Jurkat, Clone E6-1 (cell line): Measurements from ENCODE around the gene DRC3. TPM values are rescaled to one million over a fixed set of nuclear protein-coding genes. Genes with fewer than 3 reads are reported as not detected.

Source experiments
- DNase-seq: peaks from one replicate; pipeline ENCODE4 v3.0.0-alpha.2; 2011; ENCODE audit warnings: low read depth, low spot score
- H3K4me3 ChIP-seq: 2 replicates; pipeline ENCODE4 v1.5.1; 2011; ENCODE audit warnings: mild to moderate bottlenecking, low read length, control low read depth, moderate library complexity
- polyA plus RNA-seq: library from polyadenylated mRNA; unstranded; fragments of >200 nt; gene quantifications from one replicate; pipeline ENCODE4 v1.2.1, GENCODE V29; 2012; ENCODE audit warnings: missing spikeins; ENCODE audit not compliant: insufficient read length, insufficient read depth

The DRC3 gene, protein sequence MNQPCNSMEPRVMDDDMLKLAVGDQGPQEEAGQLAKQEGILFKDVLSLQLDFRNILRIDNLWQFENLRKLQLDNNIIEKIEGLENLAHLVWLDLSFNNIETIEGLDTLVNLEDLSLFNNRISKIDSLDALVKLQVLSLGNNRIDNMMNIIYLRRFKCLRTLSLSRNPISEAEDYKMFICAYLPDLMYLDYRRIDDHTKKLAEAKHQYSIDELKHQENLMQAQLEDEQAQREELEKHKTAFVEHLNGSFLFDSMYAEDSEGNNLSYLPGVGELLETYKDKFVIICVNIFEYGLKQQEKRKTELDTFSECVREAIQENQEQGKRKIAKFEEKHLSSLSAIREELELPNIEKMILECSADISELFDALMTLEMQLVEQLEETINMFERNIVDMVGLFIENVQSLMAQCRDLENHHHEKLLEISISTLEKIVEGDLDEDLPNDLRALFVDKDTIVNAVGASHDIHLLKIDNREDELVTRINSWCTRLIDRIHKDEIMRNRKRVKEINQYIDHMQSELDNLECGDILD
- 3.4 TPM for polyA plus RNA-seq

DNA sequence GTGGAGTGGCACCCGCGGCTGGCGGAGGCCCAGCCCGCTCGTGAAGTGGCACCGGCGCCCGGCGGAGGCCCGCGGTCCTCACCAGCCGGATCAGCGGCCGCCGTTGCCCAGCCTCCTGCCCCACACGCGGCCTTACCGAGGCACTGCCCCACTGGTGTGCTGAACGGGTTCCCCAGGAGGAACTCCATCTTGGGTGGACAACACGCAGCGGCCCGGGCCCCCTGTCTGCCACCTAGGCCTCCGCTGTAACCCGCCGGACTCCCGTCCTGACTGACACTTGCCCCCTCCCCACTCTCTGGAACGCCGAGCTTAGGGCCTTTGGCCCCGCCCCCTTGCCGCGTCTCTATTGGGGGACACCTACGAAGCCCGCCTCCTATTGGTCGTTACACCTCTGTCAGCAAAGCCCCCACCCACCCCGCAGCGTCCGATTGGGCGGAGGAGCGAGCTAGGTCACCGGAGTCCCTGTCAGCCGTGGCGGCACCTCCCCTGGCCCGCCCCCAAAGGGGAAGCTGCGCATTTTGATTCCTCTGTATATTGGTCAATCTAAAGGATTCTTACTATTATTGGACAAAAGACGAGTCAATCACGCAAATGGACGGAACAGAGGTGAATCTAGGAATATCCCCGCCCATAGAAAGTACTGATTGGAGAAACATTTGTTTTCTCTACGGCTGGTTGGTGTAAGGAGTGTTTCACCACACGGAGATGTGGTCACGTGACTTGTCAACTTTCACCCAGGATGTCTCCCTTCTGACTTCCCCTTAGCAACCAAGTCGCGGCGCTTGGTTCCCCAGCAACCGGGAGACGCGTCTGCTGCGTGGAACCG is at the start of gene DRC3, which contains the start of gene TOM1L2:
TSS of gene DRC3 (plus strand) at position 737 of the 826 bp plus-strand sequence. CDS start 4,737 bp downstream, outside the sequence.
TSS of gene TOM1L2 (minus strand) at position 275 of the 826 bp plus-strand sequence. CDS start at position 188, 87 bp downstream.
- DNase-seq, result peak; percentile 100
- H3K4me3 ChIP-seq, result peak within 1 kb of the TSS; percentile 64

DNA sequence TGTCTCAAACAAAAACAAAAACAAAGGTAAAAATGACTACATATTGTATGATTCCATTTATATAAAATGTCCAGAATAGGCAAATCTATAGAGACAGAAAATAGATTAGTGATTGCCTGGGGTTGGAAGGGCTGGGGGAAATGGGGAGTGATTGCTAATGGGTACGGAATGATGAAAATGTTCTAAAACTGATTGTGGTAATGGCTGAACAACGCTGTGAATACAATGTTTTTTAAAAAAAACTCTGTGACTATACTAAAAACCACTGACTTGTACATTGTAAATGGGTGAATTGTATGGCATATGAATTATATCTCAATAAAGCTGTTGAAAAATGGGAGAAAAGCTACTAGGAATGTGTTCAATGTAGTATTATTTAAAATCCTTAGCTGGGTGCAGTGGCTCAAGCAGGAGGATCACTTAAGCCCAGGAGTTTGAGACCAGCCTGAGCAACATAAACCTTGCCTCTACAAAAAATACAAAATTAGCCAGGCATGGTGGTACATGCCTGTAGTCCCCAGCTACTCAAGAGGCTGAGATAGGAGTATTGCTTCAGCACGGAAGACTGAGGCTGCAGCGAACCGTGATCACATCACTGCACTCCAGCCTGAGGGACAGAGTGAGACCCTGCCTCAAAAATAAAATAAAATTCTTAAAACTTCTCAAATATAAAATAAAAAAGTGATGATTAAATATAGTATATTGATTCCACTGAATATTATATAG is 48.4 kb upstream of the DRC3 start:
- DNase-seq, result no peak
- no peak overlapping the region for H3K4me3 ChIP-seq

DNA sequence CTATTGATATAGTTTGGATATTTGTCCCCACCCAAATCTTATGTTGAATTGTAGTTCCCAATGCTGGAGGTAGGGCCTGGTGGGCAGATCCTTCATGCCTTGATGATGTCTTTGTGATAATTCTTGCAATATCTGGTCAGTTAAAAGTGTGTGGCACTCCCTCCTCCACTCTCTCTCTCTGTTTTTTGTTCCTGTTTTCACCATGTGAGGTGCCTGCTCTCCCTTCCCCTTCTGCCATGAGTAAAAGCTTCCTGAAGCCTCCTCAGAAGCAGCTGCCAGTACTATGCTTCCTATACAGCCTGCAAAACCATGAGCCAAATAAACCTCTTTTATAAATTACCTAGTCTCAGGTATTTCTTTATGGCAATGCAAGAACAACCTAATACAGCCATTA is 47.8 kb upstream of the DRC3 start:
- no peak overlapping the region for H3K4me3 ChIP-seq
- no peak for DNase-seq

DNA sequence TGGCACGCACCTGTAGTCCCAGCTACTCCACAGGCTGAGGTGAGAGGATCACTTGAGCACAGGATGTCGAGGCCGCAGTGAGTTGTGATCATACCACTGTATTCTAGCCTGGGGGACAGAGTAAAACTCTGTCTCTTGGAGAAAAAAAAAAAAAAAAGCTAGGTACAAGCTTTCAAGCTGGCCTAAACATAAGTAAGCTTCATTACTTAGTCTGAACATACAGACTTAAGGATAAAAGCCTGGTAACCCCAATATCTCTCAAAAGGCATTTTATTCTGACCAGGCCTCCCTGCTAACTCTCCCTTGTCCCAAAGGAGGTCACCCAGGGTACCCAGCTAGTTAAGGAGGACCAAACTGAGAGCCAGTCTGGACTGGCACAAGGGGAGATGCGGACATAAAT is 46.6 kb upstream of the DRC3 start:
- DNase-seq, result no peak
- no peak overlapping the region for H3K4me3 ChIP-seq

DNA sequence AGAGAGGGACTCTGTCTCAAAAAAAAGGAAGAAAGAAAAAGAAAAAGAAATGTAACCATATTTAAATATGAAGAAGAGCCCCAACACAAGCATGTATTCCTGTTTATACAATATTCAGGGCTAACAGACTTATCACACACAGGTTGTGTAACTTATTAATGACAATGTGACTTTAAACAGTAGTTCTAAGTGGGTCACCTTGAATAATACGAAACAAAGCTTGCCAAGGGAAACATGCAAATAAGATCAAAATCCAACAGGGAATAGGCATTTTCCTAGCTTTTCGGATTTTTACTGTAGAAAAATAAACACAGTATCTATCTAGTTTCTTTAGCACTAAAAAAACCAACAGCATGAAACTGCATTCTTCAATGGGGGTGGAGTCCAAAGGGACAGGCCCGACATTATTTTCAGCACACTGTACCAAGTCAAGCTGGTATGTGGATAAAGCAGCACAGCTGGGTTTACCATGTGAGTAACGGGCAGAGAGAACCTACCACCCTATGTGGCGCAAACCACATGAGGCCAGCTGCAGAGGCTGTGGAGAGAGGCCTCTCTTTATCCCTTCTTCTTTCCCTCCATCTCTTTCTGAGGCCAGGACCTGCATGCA is 45.7 kb upstream of the DRC3 start:
- H3K4me3 ChIP-seq, result no peak overlapping the region
- DNase-seq, result no peak

DNA sequence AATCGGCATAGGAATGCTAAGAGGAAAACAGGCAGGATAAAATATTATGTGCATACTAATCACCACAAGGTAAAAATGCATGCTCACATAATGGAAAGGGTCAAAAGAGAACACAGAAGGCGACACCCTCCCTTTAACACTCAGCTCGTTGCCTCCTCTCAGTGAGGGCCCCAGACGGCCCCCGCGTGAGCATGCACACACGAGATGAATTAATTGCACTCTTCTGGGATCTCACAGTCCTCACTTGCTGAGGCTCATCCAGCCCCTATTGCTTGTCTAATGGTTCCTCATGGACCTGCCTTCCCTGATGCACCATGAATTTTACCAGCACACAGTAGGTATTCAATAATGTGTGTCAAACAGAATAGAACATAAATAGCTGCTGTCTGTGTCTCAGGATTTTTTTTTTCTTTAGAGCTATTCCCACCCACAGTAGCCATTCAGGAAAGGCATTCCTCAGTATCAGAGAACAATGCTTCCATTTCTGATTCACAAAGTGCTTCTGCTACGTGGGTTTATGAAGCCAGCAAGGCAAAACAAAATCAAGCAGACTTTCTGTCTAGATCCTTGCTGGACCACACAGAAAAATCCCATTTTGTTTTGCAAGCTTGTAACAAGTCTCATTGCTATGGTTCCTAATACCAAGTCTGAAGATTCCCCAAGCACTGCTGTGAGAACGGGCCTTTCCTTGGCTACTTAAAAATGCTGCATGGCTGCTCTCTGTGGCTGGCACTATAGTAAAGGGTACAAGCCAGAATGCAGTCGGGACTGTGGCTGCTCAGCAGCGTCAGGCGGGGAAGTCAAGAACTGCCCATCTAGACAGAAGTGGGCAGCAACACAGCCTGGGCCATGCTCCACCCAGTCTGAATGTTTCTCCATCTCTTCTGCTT is 44.0 kb upstream of the DRC3 start:
- no peak overlapping the region for H3K4me3 ChIP-seq
- DNase-seq, result no peak

DNA sequence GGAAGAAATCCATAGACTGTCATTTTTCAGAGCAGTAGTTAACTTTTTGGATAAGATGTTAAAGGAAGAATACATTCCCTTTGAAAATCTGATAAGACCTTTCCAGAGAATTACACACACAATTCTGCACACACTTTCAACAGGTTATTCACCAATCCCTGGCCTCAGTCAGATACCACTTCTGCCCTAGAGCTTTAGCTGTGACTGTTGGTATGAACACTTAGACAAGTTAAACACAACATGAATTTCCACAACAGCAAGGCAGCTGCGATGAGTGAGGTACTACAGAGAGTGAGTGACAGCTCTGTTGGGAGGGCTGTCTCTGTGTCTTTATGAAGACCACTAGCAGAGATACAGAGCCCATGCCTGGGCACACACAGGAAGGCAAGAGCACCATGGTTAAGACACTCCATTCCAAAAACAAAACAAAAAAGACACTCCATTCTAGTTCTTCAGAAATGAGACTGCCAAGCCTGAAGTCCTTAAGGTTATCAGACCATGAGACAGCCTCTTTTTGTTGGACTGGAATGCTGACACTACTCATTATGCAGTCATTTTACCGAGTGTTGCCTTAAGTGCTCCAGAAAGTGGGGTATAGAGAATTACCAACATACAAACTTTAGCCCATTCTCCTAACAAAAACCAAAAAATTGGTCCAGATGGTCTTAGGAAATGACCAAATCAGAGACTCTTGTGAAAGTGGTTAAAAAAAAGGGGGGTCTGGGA is 42.8 kb upstream of the DRC3 start:
- H3K4me3 ChIP-seq, result no peak overlapping the region

DNA sequence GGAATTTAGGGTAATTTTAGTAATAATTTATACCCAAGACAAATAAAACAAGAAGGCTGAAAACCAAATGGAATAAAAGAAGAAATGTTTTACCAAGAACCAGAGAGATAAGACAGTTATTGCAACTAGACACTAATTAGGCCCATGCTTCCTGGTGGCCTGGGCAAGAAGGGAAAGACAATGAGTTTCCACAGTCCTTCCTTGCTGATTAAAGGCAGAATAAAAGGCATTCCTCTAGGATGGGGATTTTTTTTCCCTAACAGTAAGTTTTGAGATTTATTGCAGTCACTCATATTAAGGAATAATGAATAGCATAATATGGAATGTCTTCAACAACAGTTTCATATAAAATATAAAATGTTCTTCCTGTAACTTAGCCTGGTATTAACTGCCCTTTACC is 42.0 kb upstream of the DRC3 start:
- no peak for DNase-seq
- no peak overlapping the region for H3K4me3 ChIP-seq

More for the DNA sequence above, 42.8 kb upstream of the DRC3 start:
- DNase-seq, result no peak

DNA sequence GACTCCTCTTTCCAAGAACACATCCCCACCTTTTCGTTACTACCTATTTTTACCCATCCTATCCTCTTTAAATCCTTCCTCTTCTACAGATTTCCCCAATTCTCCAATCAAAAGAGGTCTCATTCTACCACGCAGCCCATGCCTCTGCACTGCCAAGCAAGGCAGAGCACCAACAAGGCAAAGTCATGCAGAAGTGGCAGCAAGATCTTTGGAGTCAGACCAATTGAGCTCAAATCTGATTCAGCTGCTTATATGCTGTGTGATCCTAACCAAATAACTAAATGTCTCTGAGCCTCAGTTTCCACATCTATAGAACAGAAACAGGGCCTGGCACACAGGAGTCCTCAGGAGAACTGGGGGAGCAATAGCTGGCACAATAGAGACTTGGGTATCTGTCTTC is 41.5 kb upstream of the DRC3 start:
- no peak overlapping the region for H3K4me3 ChIP-seq
- DNase-seq, result no peak

DNA sequence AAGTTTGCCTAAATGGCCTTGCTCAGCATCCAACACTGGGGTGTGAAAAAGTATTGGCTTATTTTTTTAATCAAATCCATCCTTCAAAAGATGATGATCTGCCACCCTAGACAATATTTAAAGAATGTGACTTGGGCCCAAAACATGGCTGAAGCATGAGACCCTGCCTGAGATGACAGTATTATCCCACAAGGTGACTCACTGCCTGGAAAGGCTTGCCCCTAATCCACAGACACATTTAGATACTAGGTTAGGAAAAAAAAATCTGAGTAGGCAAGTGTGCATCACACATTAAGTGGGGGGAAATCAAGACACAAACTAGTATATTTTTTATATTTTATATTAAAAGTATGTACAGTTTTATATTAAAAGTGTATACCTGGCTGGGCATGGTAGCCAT is 38.9 kb upstream of the DRC3 start:
- H3K4me3 ChIP-seq, result no peak overlapping the region
- no peak for DNase-seq

DNA sequence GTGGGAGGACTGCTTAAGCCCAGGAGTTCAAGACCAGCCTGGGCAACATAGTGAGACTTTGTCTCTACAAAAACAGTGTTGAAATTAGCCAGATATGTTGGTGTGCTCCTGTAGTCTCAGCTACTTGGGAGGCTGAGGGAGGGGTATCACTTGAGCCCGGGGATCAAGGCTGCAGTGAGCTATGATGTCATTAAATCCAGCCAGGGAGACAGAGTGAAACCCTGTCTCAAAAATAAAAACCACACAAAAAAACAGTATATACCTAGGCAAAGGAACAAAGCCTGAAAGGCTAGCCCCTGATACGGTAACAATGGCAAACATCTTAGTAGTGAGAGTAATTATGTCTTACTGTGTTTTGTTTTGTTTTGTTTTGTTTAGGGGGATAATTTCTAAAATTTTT is 38.4 kb upstream of the DRC3 start:
- no peak overlapping the region for H3K4me3 ChIP-seq
- no peak for DNase-seq

DNA sequence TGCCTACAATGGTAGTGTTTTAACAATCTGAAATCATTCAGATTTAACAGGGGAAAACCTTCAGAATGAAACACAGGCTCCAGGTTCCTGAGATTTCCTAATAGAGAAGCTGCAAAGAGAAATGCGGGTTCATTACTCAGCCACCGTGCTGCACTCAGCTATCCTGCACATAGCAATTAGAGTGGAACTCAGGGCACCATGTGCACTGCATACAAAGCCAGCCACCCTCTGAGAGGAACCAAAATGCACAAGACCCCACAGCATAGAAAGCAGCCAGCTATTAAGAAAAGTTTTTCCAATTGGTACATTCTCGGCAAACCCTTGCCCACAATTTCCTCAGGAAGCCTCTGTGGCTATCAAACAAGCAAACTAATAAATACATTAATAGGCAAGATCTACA is 37.9 kb upstream of the DRC3 start:
- DNase-seq, result no peak

DNA sequence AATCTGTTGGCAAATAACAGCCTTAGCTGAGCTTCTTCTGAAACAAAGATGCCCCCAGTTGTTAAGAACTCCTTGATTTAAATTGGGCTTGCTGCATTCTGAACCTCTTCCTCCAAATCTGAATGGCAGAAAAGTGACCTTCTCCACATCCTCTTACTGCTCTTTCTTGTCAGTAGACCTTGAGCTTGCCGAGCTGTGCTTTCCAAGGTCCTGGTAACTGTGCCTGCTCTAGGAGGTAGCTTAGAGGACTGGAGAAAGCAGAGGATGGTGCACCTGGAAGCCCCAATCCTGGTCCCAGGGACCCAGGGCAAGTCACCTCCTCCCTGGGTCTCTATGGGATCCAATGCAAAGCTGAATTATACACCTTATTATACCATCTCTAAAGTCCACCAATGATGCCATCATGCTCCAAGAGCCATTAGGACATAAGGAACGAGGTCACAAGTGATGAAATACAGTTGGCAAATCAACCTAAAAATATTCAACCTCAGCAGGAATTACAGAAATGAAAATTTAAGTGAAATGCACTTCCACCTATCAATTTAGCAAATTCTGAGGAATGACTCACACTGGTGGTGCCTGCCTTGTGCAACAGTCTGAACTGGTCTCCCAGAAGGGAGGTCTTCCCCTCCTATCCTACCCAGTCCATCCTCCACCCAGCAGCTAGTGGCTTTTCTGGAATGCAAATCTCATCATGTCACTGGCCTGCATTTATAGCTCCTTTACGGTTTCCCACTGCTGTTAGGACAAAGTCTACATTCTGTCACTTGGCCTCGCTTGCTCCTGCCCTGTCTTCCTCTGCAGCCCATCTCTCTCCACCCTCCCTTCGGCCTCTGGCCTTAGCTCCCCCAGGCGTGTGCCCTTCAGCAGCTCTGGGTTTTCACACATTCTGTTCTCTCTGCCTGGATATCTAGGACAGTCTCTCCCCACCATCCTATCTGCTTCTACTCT is 37.1 kb upstream of the DRC3 start:
- DNase-seq, result no peak
- H3K4me3 ChIP-seq, result no peak overlapping the region

More for the DNA sequence above, 37.9 kb upstream of the DRC3 start:
- H3K4me3 ChIP-seq, result no peak overlapping the region

DNA sequence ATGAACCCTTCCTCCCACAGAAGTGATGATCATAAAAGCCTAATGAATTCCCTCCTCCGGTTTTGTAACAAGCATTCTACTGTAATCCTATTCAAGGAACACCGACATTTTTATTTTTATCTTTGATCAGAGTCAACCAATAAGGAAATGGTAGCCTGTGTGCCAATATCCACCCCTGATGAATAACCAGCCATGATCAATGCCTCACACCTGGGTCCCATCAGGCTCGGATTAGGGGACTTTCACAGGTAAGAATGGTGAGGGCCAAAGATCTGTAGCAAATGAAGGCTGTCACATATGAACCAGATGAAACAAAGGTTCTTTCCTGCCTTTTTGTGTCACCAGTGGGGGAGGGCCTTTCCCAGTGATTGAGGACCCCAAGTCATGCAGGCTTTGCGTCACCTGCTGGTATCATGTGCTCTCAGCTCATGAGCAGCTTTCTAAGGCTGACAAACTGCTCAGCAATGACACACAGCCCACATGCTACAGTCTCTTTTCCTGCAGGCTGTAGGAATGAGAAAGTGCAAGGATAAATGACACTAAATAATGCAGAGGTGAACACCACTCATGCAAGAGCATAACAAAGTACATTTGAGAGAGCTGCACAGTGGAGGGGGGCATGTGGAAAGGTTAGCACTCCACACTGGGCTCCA is 35.3 kb upstream of the DRC3 start:
- no peak overlapping the region for H3K4me3 ChIP-seq
- DNase-seq, result no peak

DNA sequence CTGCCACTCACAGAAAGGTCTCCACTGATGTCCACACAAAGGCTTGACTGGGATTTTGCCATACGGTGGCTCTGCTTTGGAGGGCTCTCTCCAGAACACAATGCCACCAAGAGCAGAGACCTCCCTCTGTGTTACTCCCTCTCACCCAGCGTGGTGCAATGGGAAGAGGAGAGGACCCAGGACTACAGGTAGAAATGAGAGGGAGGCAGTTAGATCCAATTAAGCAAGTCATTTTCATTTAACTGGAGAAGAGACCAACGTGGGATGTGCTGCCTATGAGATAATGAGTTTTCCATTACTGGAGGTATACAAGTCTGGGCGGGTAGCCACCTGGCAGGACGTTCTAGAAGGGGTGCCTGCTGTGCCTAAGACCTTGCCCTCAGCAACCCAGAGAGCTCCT is 34.7 kb upstream of the DRC3 start:
- DNase-seq, result no peak
- H3K4me3 ChIP-seq, result no peak overlapping the region
